HepG2 (cell line): ENCODE results near the gene PBLD.

ENCODE experiments used
- EZH2 ChIP-seq: conservative IDR thresholded peaks from 2 replicates; pipeline ENCODE4 v1.6.1; 2012; ENCODE audit warnings: mild to moderate bottlenecking, low read depth, low read length, moderate library complexity
- GABPA ChIP-seq, 2 experiments: IDR thresholded peaks; 2 replicates each; pipeline ENCODE4 v1.6.1; 2011 to 2016; ENCODE audit warnings: low read depth in 2 of 2, low read length in 1 of 2, missing biosample characterization in 1 of 2, missing genetic modification characterization in 1 of 2
- NCOR1 ChIP-seq: fragments of 200-600 bp; sonication (generic); IDR thresholded peaks from 2 replicates; pipeline ENCODE4 v1.7.0; 2017; ENCODE audit warnings: antibody characterized with exemption, low read length, borderline replicate concordance
- RELA ChIP-seq: sonication (generic); formaldehyde crosslinking; IDR thresholded peaks from 2 replicates; pipeline ENCODE4 v1.4.0; 2020; ENCODE audit warnings: missing genetic modification reagents
- RFX5 ChIP-seq: IDR thresholded peaks from 2 replicates; pipeline ENCODE4 v1.6.1; 2011; ENCODE audit warnings: low read depth, low read length, improper control_type of control experiment
- ZBTB10 ChIP-seq: sonication (generic); formaldehyde crosslinking; IDR thresholded peaks from 2 replicates; pipeline ENCODE4 v1.4.0; 2020; ENCODE audit warnings: missing genetic modification reagents, borderline replicate concordance

GRCh38 chr10:68261132-68261856 lies 71.4 kb downstream of the PBLD start:
- TF ChIP-seq EZH2 (no peak), ZBTB10 (CRISPR knock-in tag) (no peak), RFX5 (no peak), NCOR1 (no peak), GABPA (IDR thresholded peaks at IDR 0.05; ENCODE audit: low read depth, low read length) (no peak), GABPA (CRISPR knock-in tag; IDR thresholded peaks at IDR 0.05; ENCODE audit: low read depth) (no peak), RELA (CRISPR knock-in tag) (no peak)
